CD14-positive monocyte (primary cell): Measurements from ENCODE around the gene ACAP3. TPM values are rescaled to one million over a fixed set of nuclear protein-coding genes. Genes with fewer than 3 reads are reported as not detected.

ENCODE experiments used
- DNase-seq, 3 donors: peaks; one replicate each; pipeline ENCODE4 v3.0.0-alpha.2; 2011 to 2022
- H2AFZ ChIP-seq: 2 replicates; pipeline ENCODE4 v1.6.0; 2012; ENCODE audit warnings: mild to moderate bottlenecking, low read depth, low read length, inconsistent platforms; ENCODE audit not compliant: insufficient read depth, poor library complexity, severe bottlenecking
- H3K27ac ChIP-seq, 2 donors: 1 replicate in 1 of 2; 2 replicates in 1 of 2; pipeline ENCODE4 v1.5.1; 2012 to 2013; ENCODE audit warnings: low read length in 2 of 2, control low read depth in 1 of 2, inconsistent platforms in 1 of 2, low read depth in 1 of 2, mild to moderate bottlenecking in 1 of 2
- H3K27me3 ChIP-seq, 2 donors: one replicate each; pipeline versions ENCODE4 v1.6.0 to v1.6.1; 2011 to 2013; ENCODE audit warnings: low read length in 2 of 2; ENCODE audit not compliant: control insufficient read depth in 2 of 2, insufficient read depth in 2 of 2
- H3K36me3 ChIP-seq, 2 donors: replicated peaks in 1 of 2; 1 replicate in 1 of 2; 2 replicates in 1 of 2; pipeline versions ENCODE4 v1.5.1 to v1.6.1; 2012 to 2013; ENCODE audit warnings: low read length in 2 of 2, control low read depth in 1 of 2, inconsistent platforms in 1 of 2, mild to moderate bottlenecking in 1 of 2; ENCODE audit not compliant: insufficient read depth in 2 of 2, control insufficient read depth in 1 of 2
- H3K4me1 ChIP-seq, 2 donors: 1 replicate in 1 of 2; 2 replicates in 1 of 2; pipeline versions ENCODE4 v1.5.1 to v1.6.1; 2012 to 2013; ENCODE audit warnings: low read length in 2 of 2, control low read depth in 1 of 2, inconsistent platforms in 1 of 2, mild to moderate bottlenecking in 1 of 2, moderate library complexity in 1 of 2; ENCODE audit not compliant: insufficient read depth in 2 of 2, control insufficient read depth in 1 of 2
- H3K4me2 ChIP-seq: replicated peaks from 2 replicates; pipeline ENCODE3; 2012; ENCODE audit warnings: low read length, moderate library complexity, mild to moderate bottlenecking; ENCODE audit not compliant: poor library complexity, severe bottlenecking; ENCODE audit errors: extremely low read depth
- H3K4me3 ChIP-seq, 3 experiments: fragments of 200-600 bp in 1 of 3; sonication (generic) in 1 of 3; replicated peaks in 1 of 3; 1 replicate in 2 of 3; 2 replicates in 1 of 3; pipeline ENCODE4 v1.5.1; 2011 to 2013; ENCODE audit warnings: low read length in 3 of 3, mild to moderate bottlenecking in 3 of 3, control low read depth in 2 of 3, low read depth in 2 of 3, inconsistent platforms in 1 of 3, moderate library complexity in 1 of 3
- H3K79me2 ChIP-seq: 2 replicates; pipeline ENCODE4 v1.6.0; 2012; ENCODE audit warnings: mild to moderate bottlenecking, control low read depth, inconsistent platforms, low read length, moderate library complexity; ENCODE audit not compliant: insufficient read depth
- H3K9ac ChIP-seq: 2 replicates; pipeline ENCODE4 v1.6.0; 2017; ENCODE audit warnings: low read length, mild to moderate bottlenecking; ENCODE audit not compliant: insufficient read depth, poor library complexity, severe bottlenecking
- H3K9me3 ChIP-seq, 2 donors: replicated peaks in 1 of 2; 1 replicate in 1 of 2; 2 replicates in 1 of 2; pipeline versions ENCODE4 v1.5.1 to v1.6.1; 2012 to 2013; ENCODE audit warnings: low read length in 2 of 2, control low read depth in 1 of 2; ENCODE audit not compliant: control insufficient read depth in 1 of 2, insufficient read depth in 1 of 2
- H4K20me1 ChIP-seq: 2 replicates; pipeline ENCODE4 v1.6.0; 2012; ENCODE audit warnings: mild to moderate bottlenecking, low read length, control low read depth, moderate library complexity; ENCODE audit not compliant: insufficient read depth
- H3K27ac Mint-ChIP-seq, 7 donors: one replicate each; pipeline ENCODE4 v1.8.0; 2020; ENCODE audit warnings: mild to moderate bottlenecking in 7 of 7, mixed read lengths in 7 of 7, moderate library complexity in 6 of 7, inconsistent platforms in 2 of 7
- H3K27me3 Mint-ChIP-seq, 3 donors: one replicate each; pipeline ENCODE4 v1.8.0; 2021 to 2022; ENCODE audit warnings: low read depth in 3 of 3, mild to moderate bottlenecking in 3 of 3, mixed read lengths in 3 of 3, moderate library complexity in 3 of 3, inconsistent platforms in 1 of 3
- H3K36me3 Mint-ChIP-seq, 2 donors: one replicate each; pipeline ENCODE4 v1.8.0; 2020; ENCODE audit warnings: mixed read lengths in 2 of 2, inconsistent platforms in 1 of 2, mild to moderate bottlenecking in 1 of 2
- H3K4me1 Mint-ChIP-seq: one replicate; pipeline ENCODE4 v1.8.0; 2020; ENCODE audit warnings: mild to moderate bottlenecking, mixed read lengths
- H3K4me3 Mint-ChIP-seq, 2 donors: one replicate each; pipeline ENCODE4 v1.8.0; 2020; ENCODE audit warnings: mild to moderate bottlenecking in 2 of 2, mixed read lengths in 2 of 2, moderate library complexity in 1 of 2
- H3K9me3 Mint-ChIP-seq, 7 donors: one replicate each; pipeline ENCODE4 v1.8.0; 2020 to 2022; ENCODE audit warnings: mixed read lengths in 7 of 7, mild to moderate bottlenecking in 6 of 7, moderate library complexity in 6 of 7, inconsistent platforms in 2 of 7
- CTCF ChIP-seq: fragments of 200-600 bp; IDR thresholded peaks from one replicate; pipeline ENCODE4 v1.8.0; 2022; ENCODE audit warnings: antibody characterized with exemption, mild to moderate bottlenecking
- WGBS: methylation state at CpG from one replicate; pipeline ENCODE4 v1.1.5; 2013; ENCODE audit warnings: missing lambda C conversion rate; ENCODE audit not compliant: insufficient coverage; 5-methylcytosine and 5-hydroxymethylcytosine counted together
- intact Hi-C, 2 donors: fragments of 100-400 bp; cut with micrococcal nuclease; formaldehyde crosslinking; loops; one replicate each; pipeline versions ENCODE4 v1.15.0 to v1.15.1; 2023
- polyA plus RNA-seq, 3 donors: library from polyadenylated mRNA; depleted of rRNA in 1 of 3; unstranded in 2 of 3; stranded (reverse) in 1 of 3; fragments of 300-500 nt in 2 of 3; fragments of >200 nt in 1 of 3; fragmentation: Illumina TruSeq in 2 of 3; gene quantifications; 1 replicate in 2 of 3; 2 replicates in 1 of 3; pipeline ENCODE4 v1.2.3, GENCODE V29; 2012 to 2021

Gene ACAP3
- polyA plus RNA-seq, 3 donors: 3.5 to 132 (median 4.0) TPM

- peaks cover 45% of the 10 kb centered on the region for H3K79me2 ChIP-seq
- H3K9ac ChIP-seq: peak overlapping the region; percentile 81
- Mint-ChIP-seq H3K9me3 (no peaks in the 10 kb centered on the region), H3K36me3 (peaks cover 3 to 23% of the 10 kb centered on the region in 2 donors), H3K4me1 (peaks cover 36% of the 10 kb centered on the region), H3K27me3 (peaks cover 0 to 4% (median 0%) of the 10 kb centered on the region in 3 donors), H3K4me3 (peak overlapping the region; percentile 81 to 90), H3K27ac (peak overlapping the region; percentile 72 to 91 (median 85))
- no peaks in the 10 kb centered on the region for H3K27me3 ChIP-seq
- intact Hi-C loops: loop anchor here in 1 of 2 donors (5.0 kb wide), 2 partner anchors 70 to 475 kb away; partner anchors contain the start of gene AURKAIP1
- H3K27ac ChIP-seq: peak overlapping the region; percentile 41 to 80
- TF ChIP-seq CTCF: no peak
- H3K4me2 ChIP-seq: peak overlapping the region; percentile 99
- H3K9me3 ChIP-seq: no peaks in the 10 kb centered on the region
- peak overlapping the region; percentile 57 to 91 (median 64) for H3K4me3 ChIP-seq
- peaks cover 53% of the 10 kb centered on the region for H4K20me1 ChIP-seq
- WGBS: 1% methylated on average over 83 of the region's 83 CpGs
- peaks cover 39 to 55% of the 10 kb centered on the region in 2 donors for H3K4me1 ChIP-seq
- DNase-seq: peak in 1 of 3 donors; percentile 1
- H2AFZ ChIP-seq: peak overlapping the region; percentile 56
- H3K36me3 ChIP-seq: peaks cover 21 to 22% of the 10 kb centered on the region in 2 donors
Observed at GRCh38 chr1:1307261-1307922, 338 bp downstream of the ACAP3 start.

GRCh38 chr1:1306661-1307260 is 969 bp downstream of the ACAP3 start:
- peak overlapping the region; percentile 41 to 80 for H3K27ac ChIP-seq
- Mint-ChIP-seq H3K27me3 (peaks cover 0 to 4% (median 0%) of the 10 kb centered on the region in 3 donors), H3K36me3 (peaks cover 3 to 17% of the 10 kb centered on the region in 2 donors), H3K4me1 (peaks cover 36% of the 10 kb centered on the region), H3K9me3 (no peaks in the 10 kb centered on the region), H3K4me3 (peak overlapping the region; percentile 81 to 90), H3K27ac (peak overlapping the region; percentile 72 to 91 (median 85))
- no peaks in the 10 kb centered on the region for H3K9me3 ChIP-seq
- peaks cover 14 to 17% of the 10 kb centered on the region in 2 donors for H3K36me3 ChIP-seq
- H3K4me3 ChIP-seq: peak overlapping the region; percentile 57 to 91 (median 64)
- H4K20me1 ChIP-seq: peaks cover 59% of the 10 kb centered on the region
- H3K9ac ChIP-seq: peak overlapping the region; percentile 81
- peak overlapping the region; percentile 56 for H2AFZ ChIP-seq
- H3K79me2 ChIP-seq: peaks cover 49% of the 10 kb centered on the region
- TF ChIP-seq CTCF: no peak
- peaks cover 39 to 55% of the 10 kb centered on the region in 2 donors for H3K4me1 ChIP-seq
- 56% methylated on average over 27 of the region's 27 CpGs for WGBS
- DNase-seq: no peak
- H3K27me3 ChIP-seq: no peaks in the 10 kb centered on the region
- intact Hi-C loops: loop anchor here in 1 of 2 donors (5.0 kb wide), 2 partner anchors 71 to 476 kb away; partner anchors contain the start of gene AURKAIP1
- peak overlapping the region; percentile 99 for H3K4me2 ChIP-seq
